ENCODE measurements around the gene COL20A1. TPM values are rescaled to one million over a fixed set of nuclear protein-coding genes. Genes with fewer than 3 reads are reported as not detected.

The COL20A1 gene
- total RNA-seq, 1 experiment from 2014 or later: not detected

GRCh38 chr20:63316502-63316921, 23.5 kb downstream of the COL20A1 start:
- Histone ChIP-seq H3K36me3 (ENCODE audit: low read depth, low read length) (no peaks in the 10 kb centered on the region), H3F3A (ENCODE audit: low read length, unreplicated experiment) (no peaks in the 10 kb centered on the region), H3K27me3 (ENCODE audit: low read length) (no peaks in the 10 kb centered on the region), H2AFZ (ENCODE audit: low read length) (no peak overlapping the region), H3K4me2 (ENCODE audit: low read length) (no peak overlapping the region), H3K9me3 (ENCODE audit: low read length) (no peaks in the 10 kb centered on the region), H4K20me1 (ENCODE audit: low read length) (no peaks in the 10 kb centered on the region), H3K4me3 (ENCODE audit: low read length) (no peak overlapping the region), H3K79me2 (ENCODE audit: low read length) (no peaks in the 10 kb centered on the region), H3K9ac (ENCODE audit: low read length) (no peak overlapping the region), H3K9me2 (replicated peaks; ENCODE audit: low read length) (no peaks in the 10 kb centered on the region), H3K27ac (ENCODE audit: low read length) (no peak overlapping the region), H3K4me1 (ENCODE audit: insufficient read depth, low read length) (no peaks in the 10 kb centered on the region)
- ATAC-seq (peak; percentile 18; the same call in 1 of the 2 replicates), DNase-seq (no peak)
- CTCF ChIA-PET: interaction anchor here (0.6 kb wide), 1 partner anchor 817 kb away, joined by 3 read pairs; no protein-coding TSS in a partner anchor
- TF ChIP-seq EZH2phosphoT487 (IDR thresholded peaks at IDR 0.05; ENCODE audit: borderline replicate concordance, low read length): no peak
- no peak for TF ChIP-seq EZH2 (IDR thresholded peaks at IDR 0.05; ENCODE audit: low read length, unreplicated experiment)
- TF ChIP-seq CTCF (conservative IDR thresholded peaks at IDR 0.05; ENCODE audit: low read depth, low read length): no peak
- intact Hi-C loops (cut with micrococcal nuclease): no loop called here
- BruUV-seq (replicated peaks): no TSS peak
- POLR2A ChIA-PET (ENCODE audit: unreplicated experiment): no interaction called here

GRCh38 chr20:63317061-63317460, 24.1 kb downstream of the COL20A1 start:
- H3K27me3 ChIP-seq (ENCODE audit: low read length): no peaks in the 10 kb centered on the region
- intact Hi-C loops (cut with micrococcal nuclease): no loop called here
- POLR2A ChIA-PET (ENCODE audit: unreplicated experiment): interaction anchor here (0.6 kb wide), 1 partner anchor 10 kb away, joined by 11 read pairs; no protein-coding TSS in a partner anchor

More at GRCh38 chr20:63317061-63317460, 24.1 kb downstream of the COL20A1 start:
- no peaks in the 10 kb centered on the region for H4K20me1 ChIP-seq (ENCODE audit: low read length)
- no peaks in the 10 kb centered on the region for H3F3A ChIP-seq (ENCODE audit: low read length, unreplicated experiment)
- DNase-seq (no peak), ATAC-seq (no peak)
- H3K4me3 ChIP-seq (ENCODE audit: low read length): no peak overlapping the region
- no peak overlapping the region for H2AFZ ChIP-seq (ENCODE audit: low read length)
- H3K36me3 ChIP-seq (ENCODE audit: low read depth, low read length): no peaks in the 10 kb centered on the region
- no peak overlapping the region for H3K4me2 ChIP-seq (ENCODE audit: low read length)
- H3K9me3 ChIP-seq (ENCODE audit: low read length): no peaks in the 10 kb centered on the region
- no peaks in the 10 kb centered on the region for H3K4me1 ChIP-seq (ENCODE audit: insufficient read depth, low read length)
- H3K79me2 ChIP-seq (ENCODE audit: low read length): no peaks in the 10 kb centered on the region
- CTCF ChIA-PET: no interaction called here
- no peaks in the 10 kb centered on the region for H3K9me2 ChIP-seq (replicated peaks; ENCODE audit: low read length)
- no peak overlapping the region for H3K27ac ChIP-seq (ENCODE audit: low read length)
- no peak overlapping the region for H3K9ac ChIP-seq (ENCODE audit: low read length)
- TF ChIP-seq EZH2 (IDR thresholded peaks at IDR 0.05; ENCODE audit: low read length, unreplicated experiment): no peak
- no peak for TF ChIP-seq EZH2phosphoT487 (IDR thresholded peaks at IDR 0.05; ENCODE audit: borderline replicate concordance, low read length)
- no peak for TF ChIP-seq CTCF (conservative IDR thresholded peaks at IDR 0.05; ENCODE audit: low read depth, low read length)
- BruUV-seq (replicated peaks): no TSS peak
